CD4-positive, alpha-beta T cell treated with Interleukin-1 beta for 1 hour (primary cell): Measurements from ENCODE around the gene CTXN1.
A peak's percentile ranks its signal among the peaks of the same experiment; 100 is the strongest.
"Not testable (repeated sequence)": the region's sequence is repeated elsewhere in the genome, so short reads cannot be mapped to it uniquely, and the experiment has no call there.

ENCODE experiments used
- DNase-seq, 2 donors: peaks; one replicate each; pipeline ENCODE4 v3.0.0-alpha.2; 2020 to 2022

Gene CTXN1

DNA sequence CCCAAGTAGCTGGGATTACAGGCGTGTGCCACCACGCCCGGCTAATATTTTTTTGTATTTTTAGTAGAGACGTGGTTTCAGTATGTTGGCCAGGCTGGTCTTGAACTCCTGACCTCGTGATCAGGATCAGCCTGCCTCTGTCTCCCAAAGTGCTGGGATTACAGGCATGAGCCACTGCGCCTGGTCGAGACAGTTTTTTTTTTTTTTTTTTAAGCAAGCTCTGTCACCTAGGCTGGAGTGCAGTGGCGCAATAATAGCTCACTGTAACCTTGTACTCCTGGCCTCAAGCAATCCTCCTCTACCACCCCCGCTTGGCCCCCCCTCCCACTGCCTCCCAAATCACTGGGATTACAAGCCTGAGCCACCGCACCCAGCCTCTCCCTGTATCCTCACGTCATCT, 28.6 kb downstream of the CTXN1 start:
- DNase-seq: no peak

DNA sequence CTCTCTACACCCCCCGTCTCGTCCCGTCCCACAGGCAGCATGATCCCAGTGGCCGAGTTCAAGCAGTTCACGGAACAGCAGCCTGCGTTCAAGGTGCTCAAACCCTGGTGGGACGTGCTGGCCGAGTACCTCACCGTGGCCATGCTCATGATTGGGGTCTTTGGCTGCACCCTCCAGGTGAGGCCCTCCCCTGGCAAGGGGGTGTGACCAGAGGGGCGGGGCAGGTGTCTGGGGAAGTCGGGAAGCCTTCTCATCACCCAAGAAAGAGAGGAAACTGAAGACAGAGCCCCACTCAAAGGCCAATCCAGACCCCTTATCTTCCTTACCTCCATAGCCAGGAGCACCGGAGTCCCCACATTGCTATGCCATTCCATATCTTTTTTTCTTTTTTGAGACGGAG, 30.4 kb downstream of the CTXN1 start:
- no peak for DNase-seq

DNA sequence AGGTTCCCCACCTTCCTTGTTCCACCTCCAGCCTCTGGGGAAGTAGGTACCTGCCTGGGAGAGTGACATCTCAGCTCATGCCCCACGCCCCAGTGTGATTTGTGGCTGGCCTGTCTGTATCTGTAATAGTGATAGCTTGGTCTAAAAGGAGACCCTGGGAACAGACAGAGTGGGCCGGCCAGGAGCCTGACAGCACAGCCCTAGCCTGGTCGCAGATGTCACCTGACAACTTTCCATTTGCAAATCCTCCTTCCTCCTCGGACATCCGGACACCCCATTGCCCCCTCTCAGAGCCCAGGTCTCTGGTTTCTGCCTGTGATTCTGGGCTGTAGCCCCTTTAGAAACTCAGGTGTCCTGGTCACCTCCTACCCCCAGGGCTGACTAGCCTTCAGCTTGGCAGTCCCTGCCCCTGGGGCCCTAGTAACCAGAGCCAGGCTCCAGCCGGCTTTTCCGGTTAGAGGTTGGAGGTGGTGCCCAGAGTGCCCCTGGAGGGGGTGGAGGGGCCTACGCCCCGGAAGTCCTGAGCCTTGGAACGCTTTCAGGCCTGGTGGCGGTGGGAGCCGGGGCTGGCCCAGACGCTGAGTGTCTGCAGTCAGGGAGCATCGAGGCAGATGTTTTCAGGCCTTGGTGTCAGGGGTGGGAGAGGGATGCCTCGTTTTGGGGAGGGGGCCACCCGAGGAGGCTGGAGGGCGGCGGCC, 31.2 kb downstream of the CTXN1 start:
- no peak for DNase-seq

DNA sequence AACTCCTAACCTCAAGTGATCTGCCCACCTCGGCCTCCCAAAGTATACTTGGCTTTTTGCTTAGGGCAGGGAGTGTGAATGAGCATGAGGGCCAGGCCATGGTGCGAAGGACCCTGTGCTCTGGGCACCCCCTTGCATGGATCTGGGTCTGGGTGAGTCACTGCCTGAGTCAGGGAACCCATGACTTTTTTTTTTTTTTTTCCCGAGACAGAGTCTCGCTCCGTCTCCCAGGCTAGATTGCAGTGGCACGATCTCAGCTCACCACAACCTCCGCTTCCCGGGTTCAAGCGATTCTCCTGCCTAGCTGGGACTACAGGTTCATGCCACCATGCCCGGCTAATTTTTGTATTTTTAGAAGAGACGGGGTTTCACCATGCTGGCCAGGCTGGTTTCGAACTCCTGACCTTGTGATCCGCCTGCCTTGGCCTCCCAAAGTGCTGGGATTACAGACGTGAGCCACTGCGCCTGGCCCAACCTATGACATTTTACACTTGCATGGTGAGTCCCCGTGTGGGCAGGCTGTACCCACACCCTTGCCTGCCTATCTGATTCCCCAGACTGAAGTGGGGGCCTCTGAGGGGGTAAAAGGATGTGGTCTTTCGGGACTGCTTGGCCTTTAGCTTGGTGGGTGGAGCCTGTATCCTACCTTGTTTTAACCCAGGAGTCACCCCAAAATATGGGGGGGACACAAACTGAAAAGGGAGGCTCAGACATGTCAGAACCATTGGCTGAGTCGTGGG, 32.4 kb downstream of the CTXN1 start:
- not testable (repeated sequence) for DNase-seq

DNA sequence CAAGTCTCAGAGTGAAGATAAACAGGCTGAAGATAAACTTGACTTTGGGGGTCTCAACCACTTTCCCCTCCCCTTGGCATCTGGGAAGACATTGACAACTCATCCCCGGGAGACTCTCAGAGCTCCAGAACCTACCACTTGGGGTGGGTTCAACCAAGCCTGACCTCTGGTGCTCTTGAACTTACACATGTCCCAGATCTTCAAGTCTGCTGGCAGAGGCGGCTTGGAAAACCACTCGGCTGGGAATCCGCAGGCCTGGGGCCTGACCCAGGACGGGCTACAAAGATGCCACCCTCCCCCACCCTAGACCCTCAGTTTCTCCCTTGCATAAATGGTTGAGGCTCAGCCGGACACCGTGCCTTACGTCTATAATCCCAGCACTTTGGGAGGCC, 37.1 kb downstream of the CTXN1 start:
- DNase-seq: no peak

DNA sequence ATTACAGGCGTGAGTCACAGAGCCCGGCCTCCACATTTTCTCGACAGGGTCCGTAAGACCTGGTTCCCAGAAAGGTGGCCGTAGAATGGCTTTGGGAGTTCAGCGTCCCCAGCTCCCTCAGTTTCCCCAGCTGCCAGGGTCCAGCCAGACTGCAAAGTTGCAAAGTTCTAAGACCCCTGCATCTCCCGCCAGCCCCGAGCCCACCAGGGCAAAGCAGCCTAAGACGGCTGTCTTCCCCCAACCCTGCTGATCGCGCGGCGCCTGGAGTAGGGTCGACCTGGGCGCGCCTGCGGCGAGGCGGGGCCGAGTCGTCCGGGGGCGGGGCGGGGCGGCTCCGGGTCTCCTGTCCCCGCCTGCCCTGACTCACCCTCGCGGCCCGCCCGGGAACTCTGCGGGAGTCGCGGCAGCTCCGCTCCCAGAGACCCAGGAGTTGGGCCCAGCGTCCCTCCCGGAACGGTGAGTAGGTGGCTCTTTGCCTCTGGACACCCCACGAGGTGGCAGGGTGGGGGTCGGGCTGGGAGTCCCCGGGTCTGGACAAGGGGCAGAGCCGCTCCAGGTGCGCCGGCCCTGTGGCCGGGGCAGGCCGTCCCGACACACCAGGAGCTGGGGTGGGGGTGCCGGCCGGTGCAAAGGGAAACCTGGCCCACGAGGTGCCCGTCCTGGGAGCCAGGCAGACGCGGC, 37.6 kb downstream of the CTXN1 start, which contains the start of gene LRRC8E:
Gene LRRC8E (plus strand): TSS at position 366 of the 681 bp plus-strand sequence. CDS start 7,094 bp downstream, outside the sequence.
- DNase-seq: peak in 1 of 2 donors; percentile 20

DNA sequence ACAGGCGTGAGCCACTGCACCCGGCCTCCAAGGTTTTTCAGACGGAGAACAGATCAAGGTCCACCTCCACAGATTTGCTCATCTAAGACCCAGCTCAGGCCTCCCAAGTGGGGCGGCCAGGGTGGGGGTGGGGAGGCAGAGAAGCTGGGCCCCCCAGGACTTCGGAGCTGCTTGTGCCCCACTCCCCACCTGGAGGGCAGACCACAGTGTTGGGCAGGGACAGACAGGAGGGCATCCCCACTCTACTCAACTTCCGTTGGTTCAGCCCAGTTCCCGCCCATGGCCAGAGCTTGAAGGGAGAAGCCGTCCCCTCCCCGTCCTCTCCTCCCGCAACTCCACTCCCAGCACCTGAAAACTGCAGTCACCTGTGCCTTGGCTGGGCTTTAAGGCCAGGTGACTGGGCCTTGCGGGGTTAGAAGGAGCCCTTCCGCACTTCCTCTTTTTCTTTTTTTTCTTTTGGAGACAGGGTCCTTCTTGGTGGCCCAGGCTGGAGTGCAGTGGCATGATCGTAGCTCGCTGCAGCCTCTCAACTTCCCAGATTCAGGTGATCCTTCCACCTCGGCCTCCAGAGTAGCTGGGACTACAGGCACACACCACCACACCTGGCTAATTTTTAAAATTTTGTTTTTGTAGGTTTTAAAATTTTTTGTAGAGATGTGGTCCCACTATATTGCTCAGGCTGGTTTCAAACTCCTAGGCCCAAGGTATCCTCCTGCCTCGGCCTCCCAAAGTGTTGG, 38.4 kb downstream of the CTXN1 start:
- no peak for DNase-seq

DNA sequence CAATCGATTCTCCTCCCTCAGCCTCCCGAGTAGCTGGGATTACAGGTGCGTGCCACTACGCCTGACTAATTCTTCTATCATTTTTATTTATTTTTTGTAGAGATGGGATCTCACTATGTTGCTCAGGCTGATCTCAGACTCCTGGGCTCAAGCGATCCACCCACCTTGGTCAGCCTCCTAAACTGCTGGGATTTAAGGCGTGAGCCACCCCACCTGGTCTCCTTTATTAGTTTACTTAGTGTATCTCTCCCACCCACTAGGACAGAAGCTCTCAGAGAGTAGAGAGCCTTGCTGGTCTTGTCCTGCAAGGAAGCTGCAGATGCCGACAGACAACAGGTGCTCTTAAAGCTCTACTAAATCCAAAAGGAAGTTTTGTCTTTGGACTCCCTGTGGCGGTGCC, 40.1 kb downstream of the CTXN1 start:
- DNase-seq: no peak

DNA sequence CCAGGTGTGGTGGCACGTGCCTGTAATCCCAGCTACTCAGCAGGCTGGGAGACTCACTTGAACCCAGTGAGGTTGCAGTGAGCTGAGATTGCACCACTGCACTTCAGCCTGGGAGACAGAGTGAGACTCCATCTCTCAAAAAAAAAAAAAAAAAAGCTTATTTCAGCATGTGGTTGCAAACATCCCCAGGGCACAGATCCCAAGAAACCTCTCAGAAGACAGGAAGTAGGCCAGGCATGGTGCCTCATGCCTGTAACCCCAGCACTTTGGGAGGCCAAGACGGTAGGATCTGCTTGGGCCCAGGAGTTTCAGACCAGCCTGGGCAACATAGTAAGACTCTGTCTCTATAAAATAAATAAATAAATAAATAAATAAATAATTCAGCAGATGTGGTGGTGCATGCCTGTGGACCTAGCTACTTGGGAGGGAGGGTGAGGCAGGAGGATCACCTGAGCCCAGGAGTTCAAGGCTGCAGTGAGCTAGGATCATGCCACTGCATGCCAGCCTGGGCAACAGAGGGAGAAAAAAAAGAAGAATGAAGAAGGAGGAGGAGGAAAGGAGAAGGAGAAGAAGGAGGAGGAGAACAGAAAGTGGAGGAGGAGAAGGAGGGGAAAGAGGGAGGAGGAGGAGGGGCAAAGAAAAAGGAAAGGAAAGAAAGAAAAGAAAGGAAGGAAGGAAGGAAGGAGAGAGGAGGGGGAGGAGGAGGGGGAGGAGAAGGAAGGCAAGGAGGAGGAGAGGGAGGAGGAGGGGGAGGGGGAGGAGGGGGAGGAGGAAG, 42.0 kb downstream of the CTXN1 start:
- DNase-seq: no peak

DNA sequence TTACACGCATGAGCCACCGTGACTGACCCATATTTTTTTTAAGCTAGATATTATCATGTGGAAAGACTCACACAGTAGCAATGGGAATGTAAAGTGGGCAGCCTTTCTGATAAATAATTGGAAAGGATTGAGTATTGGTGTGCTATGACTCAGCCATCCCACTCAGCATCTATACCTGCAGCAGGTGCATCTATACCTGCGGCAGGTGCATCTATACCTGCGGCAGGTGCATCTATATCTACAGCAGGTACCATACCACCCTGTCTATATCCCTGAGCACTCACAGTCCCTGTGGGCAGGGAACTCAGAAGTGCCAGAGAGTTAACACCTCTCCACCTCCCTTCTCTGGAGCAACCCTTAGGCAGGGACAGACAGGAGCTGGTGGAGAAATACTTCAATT, 42.8 kb downstream of the CTXN1 start:
- DNase-seq: no peak

DNA sequence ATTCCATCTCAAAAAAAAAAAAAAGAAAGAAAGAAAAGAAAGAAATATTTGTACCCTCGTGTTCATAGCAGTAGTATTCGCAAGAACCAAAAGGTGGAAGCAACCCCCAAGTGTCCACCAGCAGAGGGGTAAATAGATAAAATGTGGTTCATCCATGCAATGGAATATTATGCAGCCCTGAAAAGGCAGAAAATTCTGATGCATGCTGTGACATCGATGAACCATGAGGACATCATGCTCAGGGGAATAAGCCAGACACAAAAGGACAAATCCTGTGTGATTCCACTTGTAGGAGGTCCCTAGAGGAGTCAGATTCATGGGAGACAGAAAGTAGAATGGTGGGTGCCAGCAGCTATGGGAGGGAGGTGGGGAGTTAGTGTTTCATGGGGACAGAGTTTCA, 44.0 kb downstream of the CTXN1 start:
- DNase-seq: no peak

DNA sequence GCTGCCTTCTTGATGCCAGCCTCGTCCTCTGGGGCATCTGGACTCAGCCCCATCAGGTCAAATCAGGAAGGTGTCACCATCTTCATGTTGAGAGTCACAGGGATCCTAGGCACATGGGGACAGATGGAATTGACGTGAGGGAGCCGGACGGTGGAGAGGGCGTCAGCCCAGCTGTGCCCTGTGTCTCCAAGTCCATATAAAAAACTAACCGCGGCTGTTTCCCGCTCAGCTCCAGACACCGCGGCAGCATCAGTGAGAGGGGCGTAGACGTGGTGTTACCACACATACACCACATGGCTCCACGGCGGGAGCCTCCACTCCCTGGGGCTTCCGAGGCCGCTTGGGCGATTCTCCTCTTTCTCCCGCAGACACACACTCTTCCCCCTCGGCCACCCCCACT, 46.1 kb downstream of the CTXN1 start:
- DNase-seq: no peak

DNA sequence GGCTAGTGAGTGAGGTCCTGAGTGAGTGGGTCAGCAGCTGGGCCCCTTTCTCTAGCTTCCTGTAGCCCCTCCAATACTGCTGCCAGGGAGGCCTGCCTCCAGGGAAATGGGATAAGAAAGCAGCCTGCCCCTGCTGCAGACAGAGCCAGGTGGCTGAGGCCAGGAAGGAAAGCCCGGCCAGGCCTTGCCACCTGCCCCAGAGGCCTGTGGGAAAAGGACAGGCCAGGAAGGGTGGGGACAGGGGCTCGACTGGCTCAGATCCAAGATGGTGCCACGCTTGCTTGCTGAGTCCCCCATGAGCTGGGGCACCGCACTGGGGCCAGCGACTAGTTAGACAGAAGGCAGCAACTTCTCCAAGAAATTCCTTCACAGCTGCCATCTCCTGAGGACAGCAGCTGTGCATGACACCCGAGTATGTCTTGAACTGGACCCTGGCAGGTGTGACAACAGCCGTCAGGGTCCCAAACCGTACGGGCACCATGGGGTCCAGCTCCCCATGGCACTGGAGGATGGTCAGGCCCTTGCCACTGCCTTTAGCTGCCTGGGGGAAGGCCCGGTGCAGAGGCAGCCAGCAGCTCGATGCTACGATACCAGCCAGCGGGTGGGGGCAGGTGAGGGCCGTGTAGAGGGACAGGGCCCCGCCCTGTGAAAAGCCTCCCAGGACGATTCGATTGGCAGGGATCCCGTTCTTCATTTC, 46.7 kb downstream of the CTXN1 start:
- no peak for DNase-seq

DNA sequence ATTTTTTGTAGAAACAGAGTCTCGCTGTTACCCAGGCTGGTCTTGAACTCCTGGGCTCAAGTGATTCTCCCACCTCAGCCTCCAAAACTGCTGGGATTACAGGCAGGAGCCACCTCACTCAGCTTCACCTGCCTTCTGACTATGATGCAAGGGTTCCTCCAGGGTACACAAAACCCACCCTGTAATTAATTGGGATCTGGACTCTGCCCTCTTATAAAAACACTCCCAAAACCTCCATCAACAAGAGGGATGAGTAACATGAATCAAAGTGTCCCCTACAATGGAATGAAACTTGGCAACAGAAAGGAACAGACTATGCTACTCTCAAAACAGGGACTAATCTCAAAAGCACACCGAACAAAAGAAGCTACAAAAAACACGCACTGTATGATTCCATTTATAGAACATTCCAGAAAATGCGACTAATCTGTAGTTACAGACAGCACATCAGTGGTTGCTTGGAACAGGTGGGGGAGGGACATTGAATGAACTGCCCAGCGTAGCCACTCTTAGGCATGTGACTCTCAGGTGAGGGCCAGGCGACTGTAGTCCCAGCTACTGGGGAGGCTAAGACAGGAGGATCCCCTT, 48.6 kb downstream of the CTXN1 start:
- no peak for DNase-seq

DNA sequence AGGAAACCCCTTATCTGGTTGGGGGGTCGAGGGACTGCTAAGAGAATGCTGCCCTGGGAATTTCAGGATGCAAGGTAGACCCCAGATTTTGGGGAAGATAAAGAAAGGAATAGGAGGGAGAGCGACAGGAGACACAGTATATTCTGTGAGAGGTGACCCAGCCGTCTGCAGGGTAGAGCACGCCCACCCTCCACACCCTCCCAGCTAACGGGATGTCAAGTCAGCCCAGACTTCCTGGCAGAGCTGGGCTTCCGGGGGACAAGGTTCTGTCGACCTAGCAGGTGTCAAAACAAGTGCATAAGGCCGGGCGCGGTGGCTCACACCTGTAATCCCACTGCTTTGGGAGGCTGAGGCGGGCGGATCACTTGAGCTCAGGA, 51.0 kb downstream of the CTXN1 start:
- no peak for DNase-seq
